IMR-90 (cell line): ENCODE data around the gene LIMS1. TPM values are rescaled to one million over a fixed set of nuclear protein-coding genes. Genes with fewer than 3 reads are reported as not detected.
A peak's percentile ranks its signal among the peaks of the same experiment; 100 is the strongest.

ENCODE experiments used
- ATAC-seq: fragments of 200-7000 bp; cut with Tn5 transposase; 2 replicates; pipeline ENCODE4 v1.9.1; 2020; ENCODE audit warnings: low read depth, mild to moderate bottlenecking, moderate library complexity
- BruUV-seq: library from RNA; stranded (reverse); fragments of 400-500 nt; replicated peaks from 2 replicates; lab custom pipeline; 2021; lab: Mats Ljungman, UMichigan
- CTCF ChIA-PET: fragments of 300-600 bp; formaldehyde crosslinking; extraction: SDS; loops from one replicate; lab custom pipeline; 2021; ENCODE audit warnings: antibody characterized with exemption; lab: Yijun Ruan, JAX
- POLR2A ChIA-PET: fragments of 300-600 bp; sonication (Branson Sonifier 250); formaldehyde crosslinking; loops from one replicate; lab custom pipeline; 2022; ENCODE audit warnings: antibody characterized with exemption; ENCODE audit not compliant: unreplicated experiment; lab: Charles Lee
- DNase-seq: peaks from one replicate; pipeline ENCODE4 v3.0.0; 2013
- H2AFZ ChIP-seq: replicated peaks from 2 replicates; pipeline ENCODE3; 2013; ENCODE audit warnings: low read length, mild to moderate bottlenecking; ENCODE audit not compliant: poor library complexity
- H2AK5ac ChIP-seq: 2 replicates; pipeline ENCODE4 v1.6.1; 2013; ENCODE audit warnings: low read depth, low read length, inconsistent platforms
- H2AK9ac ChIP-seq: replicated peaks from 2 replicates; pipeline ENCODE3; 2013; ENCODE audit warnings: mild to moderate bottlenecking, low read depth, low read length, moderate library complexity; ENCODE audit not compliant: poor library complexity
- H2BK120ac ChIP-seq: 2 replicates; pipeline ENCODE4 v1.6.1; 2013; ENCODE audit warnings: low read depth, low read length, inconsistent platforms
- H2BK15ac ChIP-seq: 3 replicates; pipeline ENCODE4 v1.6.1; 2013; ENCODE audit warnings: low read depth, low read length, inconsistent platforms
- H2BK20ac ChIP-seq: 2 replicates; pipeline ENCODE4 v1.6.1; 2013; ENCODE audit warnings: low read depth, mild to moderate bottlenecking, inconsistent platforms, low read length, moderate library complexity
- H2BK5ac ChIP-seq: 2 replicates; pipeline ENCODE4 v1.6.1; 2013; ENCODE audit warnings: mild to moderate bottlenecking, low read depth, low read length, inconsistent platforms; ENCODE audit not compliant: poor library complexity, severe bottlenecking
- H3K14ac ChIP-seq: replicated peaks from 2 replicates; pipeline ENCODE4 v1.6.1; 2013; ENCODE audit warnings: low read depth, low read length, inconsistent platforms
- H3K18ac ChIP-seq: 2 replicates; pipeline ENCODE4 v1.6.1; 2013; ENCODE audit warnings: low read depth, low read length, control low read depth
- H3K23ac ChIP-seq: 2 replicates; pipeline ENCODE4 v1.6.1; 2013; ENCODE audit warnings: low read depth, low read length, inconsistent platforms
- H3K27ac ChIP-seq: 2 replicates; pipeline ENCODE4 v1.5.1; 2013; ENCODE audit warnings: mild to moderate bottlenecking, control low read depth, low read length; ENCODE audit not compliant: insufficient read depth
- H3K27me3 ChIP-seq: 2 replicates; pipeline ENCODE4 v1.6.1; 2013; ENCODE audit warnings: low read length; ENCODE audit not compliant: control insufficient read depth, insufficient read depth
- H3K36me3 ChIP-seq: 2 replicates; pipeline ENCODE4 v1.6.1; 2013; ENCODE audit warnings: low read length, mixed read lengths; ENCODE audit not compliant: control insufficient read depth, insufficient read depth
- H3K4ac ChIP-seq: 2 replicates; pipeline ENCODE4 v1.6.1; 2013; ENCODE audit warnings: low read depth, low read length, inconsistent platforms
- H3K4me1 ChIP-seq: 2 replicates; pipeline ENCODE4 v1.6.1; 2013; ENCODE audit warnings: low read length, mixed read lengths; ENCODE audit not compliant: control insufficient read depth, insufficient read depth
- H3K4me2 ChIP-seq: 2 replicates; pipeline ENCODE4 v1.6.1; 2013; ENCODE audit warnings: low read depth, mild to moderate bottlenecking, control low read depth, low read length, moderate library complexity
- H3K4me3 ChIP-seq: 2 replicates; pipeline ENCODE4 v1.5.1; 2013; ENCODE audit warnings: low read depth, mild to moderate bottlenecking, control low read depth, low read length, moderate library complexity; ENCODE audit not compliant: insufficient read depth
- H3K56ac ChIP-seq: 2 replicates; pipeline ENCODE4 v1.6.1; 2013; ENCODE audit warnings: low read length, inconsistent platforms; ENCODE audit not compliant: insufficient read depth; ENCODE audit errors: extremely low read depth
- H3K79me1 ChIP-seq, 2 experiments: 2 replicates each; pipeline ENCODE4 v1.6.1; 2013; ENCODE audit warnings: low read length in 2 of 2, inconsistent platforms in 1 of 2, low read depth in 1 of 2
- H3K9ac ChIP-seq: 2 replicates; pipeline ENCODE4 v1.6.1; 2013; ENCODE audit warnings: low read depth, low read length, control low read depth
- H3K9me1 ChIP-seq: 2 replicates; pipeline ENCODE4 v1.6.1; 2013; ENCODE audit warnings: low read length, inconsistent platforms; ENCODE audit not compliant: insufficient read depth
- H3K9me3 ChIP-seq: 2 replicates; pipeline ENCODE4 v1.6.1; 2013; ENCODE audit warnings: low read length; ENCODE audit not compliant: control insufficient read depth, insufficient read depth
- H4K20me1 ChIP-seq: 2 replicates; pipeline ENCODE4 v1.6.1; 2013; ENCODE audit warnings: low read length, inconsistent platforms; ENCODE audit not compliant: insufficient read depth
- H4K5ac ChIP-seq: 2 replicates; pipeline ENCODE4 v1.6.1; 2013; ENCODE audit warnings: mild to moderate bottlenecking, low read depth, low read length, control low read depth
- H4K8ac ChIP-seq, 2 experiments: 2 replicates each; pipeline ENCODE4 v1.6.1; 2013; ENCODE audit warnings: low read depth in 2 of 2, low read length in 2 of 2, control low read depth in 1 of 2, inconsistent platforms in 1 of 2
- H4K91ac ChIP-seq: 2 replicates; pipeline ENCODE4 v1.6.1; 2013; ENCODE audit warnings: low read depth, low read length, inconsistent platforms; ENCODE audit not compliant: insufficient read depth
- CHD1 ChIP-seq: IDR thresholded peaks from 2 replicates; pipeline ENCODE4 v1.6.1; 2012; ENCODE audit warnings: low read depth, low read length, improper control_type of control experiment
- CTCF ChIP-seq: conservative IDR thresholded peaks from 2 replicates; pipeline ENCODE4 v1.5.1; 2012; ENCODE audit warnings: mild to moderate bottlenecking, low read depth, low read length, improper control_type of control experiment
- MAZ ChIP-seq: IDR thresholded peaks from 2 replicates; pipeline ENCODE4 v1.6.1; 2012; ENCODE audit warnings: low read depth, mild to moderate bottlenecking, low read length, improper control_type of control experiment, moderate library complexity, borderline replicate concordance
- NFE2L2 ChIP-seq: fragments of 150-350 bp; IDR thresholded peaks from 2 replicates; pipeline ENCODE4 v1.6.1; 2016; ENCODE audit warnings: low read depth, mild to moderate bottlenecking, low read length
- RFX5 ChIP-seq: IDR thresholded peaks from 2 replicates; pipeline ENCODE4 v1.8.0; 2012; ENCODE audit warnings: low read depth, mild to moderate bottlenecking, low read length, moderate library complexity
- USF2 ChIP-seq: fragments of 150-350 bp; IDR thresholded peaks from 2 replicates; pipeline ENCODE4 v1.6.1; 2017; ENCODE audit warnings: mild to moderate bottlenecking, antibody characterized with exemption, low read length, low read depth
- WGBS, 2 experiments: methylation state at CpG; one replicate each; pipeline versions ENCODE4 v1.1.5 to v1.1.7; 2013; ENCODE audit warnings: missing lambda C conversion rate in 2 of 2; ENCODE audit not compliant: insufficient read length in 1 of 2; ENCODE audit errors: extremely low coverage in 2 of 2; 5-methylcytosine and 5-hydroxymethylcytosine counted together
- dilution Hi-C: fragments of 300-500 bp; cut with HindIII; formaldehyde crosslinking; loops from one replicate; pipeline ENCODE4 v1.14.3; 2018; ENCODE audit warnings: low sequenced_read_pairs; ENCODE audit not compliant: unreplicated experiment
- in situ Hi-C: fragments of 300-500 bp; cut with MboI; formaldehyde crosslinking; loops from 3 replicates; pipeline ENCODE4 v1.14.3; 2019; ENCODE audit warnings: low sequenced_read_pairs, inconsistent platforms, mixed read lengths
- intact Hi-C: fragments of 100-400 bp; cut with micrococcal nuclease; formaldehyde crosslinking; loops from 2 replicates; pipeline ENCODE4 v1.10.0; 2022
- polyA plus RNA-seq, 3 experiments: library from polyadenylated mRNA; depleted of rRNA; stranded (reverse); fragments of >200 nt; gene quantifications; 2 replicates each; pipeline ENCODE4 v1.2.3, GENCODE V29; 2012; ENCODE audit warnings: low replicate concordance in 1 of 3
- total RNA-seq: library from RNA; depleted of rRNA; stranded (reverse); fragments of >200 nt; gene quantifications from 2 replicates; pipeline ENCODE4 v1.2.3, GENCODE V29; 2012

LIMS1 gene
- total and polyA plus RNA-seq, 2 of the 4 experiments (the other 2 are of a cell fraction): 59.1 to 131 TPM

GRCh38 chr2:108616751-108617161, 82.5 kb downstream of the LIMS1 start:
- Histone ChIP-seq H4K5ac (no peak overlapping the region), H2AK9ac (no peak overlapping the region), H3K9ac (no peak overlapping the region), H2BK120ac (no peak overlapping the region), H3K27ac (no peak overlapping the region), H4K20me1 (peaks cover 51% of the 10 kb centered on the region), H4K91ac (no peak overlapping the region), H3K14ac (0 out of 2 replicates have a peak overlapping the region, but pooled peaks have one; percentile 1), H2AK5ac (no peak overlapping the region), H3K4me2 (0 out of 2 replicates have a peak overlapping the region, but pooled peaks have one; percentile 13), H2BK20ac (0 out of 2 replicates have a peak overlapping the region, but pooled peaks have one; percentile 34), H2BK15ac (no peak overlapping the region), H3K36me3 (no peaks in the 10 kb centered on the region), H3K23ac (0 out of 2 replicates have a peak overlapping the region, but pooled peaks have one; percentile 26), H3K9me3 (no peaks in the 10 kb centered on the region), H3K79me1 (peaks cover 33 to 85% of the 10 kb centered on the region in 2 experiments), H4K8ac (0 out of 4 replicates have a peak overlapping the region, but pooled peaks of 1 of the 2 experiments have one; percentile 27), H3K4ac (peak overlapping the region; percentile 12; the same call in 1 of the 2 replicates), H2BK5ac (no peak overlapping the region), H3K27me3 (no peaks in the 10 kb centered on the region), H3K56ac (no peak overlapping the region), H3K9me1 (peaks cover 33% of the 10 kb centered on the region), H3K18ac (no peak overlapping the region), H3K4me1 (peaks cover 46% of the 10 kb centered on the region), H2AFZ (no peak overlapping the region), H3K4me3 (no peak overlapping the region)
- no CpG with 5 or more reads among the region's 2 CpGs for whole genome bisulfite sequencing, 2 experiments
- intact Hi-C loops (no loop called here), dilution Hi-C loops (no loop called here), in situ Hi-C loops (no loop called here)
- no peak for TF ChIP-seq MAZ
- TF ChIP-seq NFE2L2: no peak
- no peak for TF ChIP-seq USF2
- TF ChIP-seq CHD1: no peak
- TF ChIP-seq CTCF: no peak
- no peak for TF ChIP-seq RFX5
- peak; percentile 55 for DNase-seq
- POLR2A ChIA-PET: interaction anchor here (0.6 kb wide), 1 partner anchor 85 kb away, joined by 3 read pairs; no protein-coding TSS in a partner anchor
- 0 out of 2 replicates have a peak, but pooled peaks have one; percentile 15 for ATAC-seq
- BruUV-seq: no TSS peak
- CTCF ChIA-PET: interaction anchor here (1.0 to 2.9 kb wide), 3 partner anchors 17 to 220 kb away, joined by 3 to 18 read pairs (median 3); no protein-coding TSS in a partner anchor
